ENCODE results near the gene KCNJ14. TPM values are rescaled to one million over a fixed set of nuclear protein-coding genes. Genes with fewer than 3 reads are reported as not detected.

KCNJ14 gene
- total RNA-seq, 1 experiment from 2014 or later = 3.6 TPM

GRCh38 chr19:48479686-48480085, 24.3 kb downstream of the KCNJ14 start:
- no peak overlapping the region for H3K4me3 ChIP-seq (ENCODE audit: low read depth, low read length)
- no peaks in the 10 kb centered on the region for H3K36me3 ChIP-seq (ENCODE audit: control insufficient read depth, insufficient read depth, low read length)
- intact Hi-C loops (cut with micrococcal nuclease; ENCODE audit: unreplicated experiment) = no loop called here
- Mint-ChIP-seq H3K27ac (ENCODE audit: unreplicated experiment) (peak overlapping the region; percentile 29), H3K9me3 (ENCODE audit: unreplicated experiment) (no peaks in the 10 kb centered on the region), H3K4me1 (ENCODE audit: low read depth, unreplicated experiment) (peaks cover 7% of the 10 kb centered on the region), H3K36me3 (ENCODE audit: insufficient read depth, unreplicated experiment) (peaks cover 85% of the 10 kb centered on the region), H3K4me3 (ENCODE audit: unreplicated experiment) (no peak overlapping the region), H3K27me3 (ENCODE audit: insufficient read depth, unreplicated experiment) (no peaks in the 10 kb centered on the region)
- ChIA-PET POLR2A (no interaction called here), CTCF (no interaction called here)
- H3K9me3 ChIP-seq = no peaks in the 10 kb centered on the region
- TF ChIP-seq CTCF (IDR thresholded peaks at IDR 0.05; ENCODE audit: insufficient read depth in 1 of 2, low read depth in 1 of 2, low read length in 1 of 2, severe bottlenecking in 1 of 2, unreplicated experiment in 1 of 2) = no peak
- BruUV-seq (replicated peaks) = no TSS peak
- no peak for DNase-seq
- H3K4me1 ChIP-seq = no peaks in the 10 kb centered on the region
- no peaks in the 10 kb centered on the region for H3K27me3 ChIP-seq (replicated peaks; ENCODE audit: control insufficient read depth, insufficient read depth, low read length)

GRCh38 chr19:48480183-48480557, 24.8 kb downstream of the KCNJ14 start:
- Mint-ChIP-seq H3K27me3 (ENCODE audit: insufficient read depth, unreplicated experiment) (no peaks in the 10 kb centered on the region), H3K9me3 (ENCODE audit: unreplicated experiment) (no peaks in the 10 kb centered on the region), H3K36me3 (ENCODE audit: insufficient read depth, unreplicated experiment) (peaks cover 80% of the 10 kb centered on the region), H3K4me1 (ENCODE audit: low read depth, unreplicated experiment) (peaks cover 6% of the 10 kb centered on the region), H3K27ac (ENCODE audit: unreplicated experiment) (peak overlapping the region; percentile 38), H3K4me3 (ENCODE audit: unreplicated experiment) (peak overlapping the region; percentile 64)
- ChIA-PET POLR2A (no interaction called here), CTCF (no interaction called here)
- Histone ChIP-seq H3K9me3 (no peaks in the 10 kb centered on the region), H3K4me1 (no peaks in the 10 kb centered on the region), H3K4me3 (ENCODE audit: low read depth, low read length) (no peak overlapping the region), H3K27me3 (replicated peaks; ENCODE audit: control insufficient read depth, insufficient read depth, low read length) (no peaks in the 10 kb centered on the region), H3K36me3 (ENCODE audit: control insufficient read depth, insufficient read depth, low read length) (no peaks in the 10 kb centered on the region)
- no peak for TF ChIP-seq CTCF (IDR thresholded peaks at IDR 0.05; ENCODE audit: insufficient read depth in 1 of 2, low read depth in 1 of 2, low read length in 1 of 2, severe bottlenecking in 1 of 2, unreplicated experiment in 1 of 2)
- intact Hi-C loops (cut with micrococcal nuclease; ENCODE audit: unreplicated experiment) = no loop called here
- no peak for DNase-seq
- BruUV-seq (replicated peaks) = no TSS peak

- POLR2A ChIA-PET = no interaction called here
- Histone ChIP-seq H3K4me3 (ENCODE audit: low read depth, low read length) (no peak overlapping the region), H3K27me3 (replicated peaks; ENCODE audit: control insufficient read depth, insufficient read depth, low read length) (no peaks in the 10 kb centered on the region), H3K4me1 (no peaks in the 10 kb centered on the region), H3K36me3 (ENCODE audit: control insufficient read depth, insufficient read depth, low read length) (no peaks in the 10 kb centered on the region), H3K9me3 (no peaks in the 10 kb centered on the region)
- intact Hi-C loops (cut with micrococcal nuclease; ENCODE audit: unreplicated experiment) = no loop called here
- H3K9me3 Mint-ChIP-seq (ENCODE audit: unreplicated experiment) = no peaks in the 10 kb centered on the region
- CTCF ChIA-PET = interaction anchor here (0.6 to 0.7 kb wide), 2 partner anchors 10 to 95 kb away, joined by 3 read pairs; no protein-coding TSS in a partner anchor
- H3K36me3 Mint-ChIP-seq (ENCODE audit: insufficient read depth, unreplicated experiment) = peaks cover 77% of the 10 kb centered on the region
- peak overlapping the region; percentile 38 for H3K27ac Mint-ChIP-seq (ENCODE audit: unreplicated experiment)
- H3K4me1 Mint-ChIP-seq (ENCODE audit: low read depth, unreplicated experiment) = peaks cover 6% of the 10 kb centered on the region
- no peak for DNase-seq
- TF ChIP-seq CTCF (IDR thresholded peaks at IDR 0.05; ENCODE audit: insufficient read depth in 1 of 2, low read depth in 1 of 2, low read length in 1 of 2, severe bottlenecking in 1 of 2, unreplicated experiment in 1 of 2) = no peak
- no peaks in the 10 kb centered on the region for H3K27me3 Mint-ChIP-seq (ENCODE audit: insufficient read depth, unreplicated experiment)
- H3K4me3 Mint-ChIP-seq (ENCODE audit: unreplicated experiment) = peak overlapping the region; percentile 64
- no TSS peak for BruUV-seq (replicated peaks)
Observed at GRCh38 chr19:48480558-48481500, 25.5 kb downstream of the KCNJ14 start.
